HUDEP-2 (cell line): ENCODE data around the gene ECHS1.
"Not testable (repeated sequence)": the region's sequence is repeated elsewhere in the genome, so short reads cannot be mapped to it uniquely, and the experiment has no call there.

Source experiments
- DNase-seq, 76 experiments: peaks; one replicate each; lab custom pipeline; 2025; ENCODE audit not compliant: unreplicated experiment in 76 of 76; lab: John Stamatoyannopoulos, UW

Gene ECHS1

GRCh38 chr10:133327651-133328357 is 45.4 kb downstream of the ECHS1 start:
- peak in 3 of 76 experiments; percentile 11 to 41 (median 12) for DNase-seq

- no peak for DNase-seq
Measured at GRCh38 chr10:133326745-133327650, 46.2 kb downstream of the ECHS1 start.

GRCh38 chr10:133326223-133326551 is 47.0 kb downstream of the ECHS1 start:
- no peak for DNase-seq

GRCh38 chr10:133325440-133326222 is 47.5 kb downstream of the ECHS1 start:
- DNase-seq = no peak

GRCh38 chr10:133324857-133325260 is 48.3 kb downstream of the ECHS1 start:
- no peak for DNase-seq

- DNase-seq = peak in 62 of 76 experiments; percentile 8 to 81 (median 59)
Measured at GRCh38 chr10:133324198-133324792, 48.9 kb downstream of the ECHS1 start.

GRCh38 chr10:133322064-133322709 is 51.0 kb downstream of the ECHS1 start:
- DNase-seq = not testable (repeated sequence)

GRCh38 chr10:133320852-133321422 is 52.2 kb downstream of the ECHS1 start:
- not testable (repeated sequence) for DNase-seq

GRCh38 chr10:133318494-133319127 is 54.5 kb downstream of the ECHS1 start:
- peak in 50 of 76 experiments; percentile 3 to 76 (median 31) for DNase-seq

- DNase-seq = no peak
Measured at GRCh38 chr10:133316732-133317131, 56.4 kb downstream of the ECHS1 start.

GRCh38 chr10:133316266-133316665 is 56.9 kb downstream of the ECHS1 start:
- no peak for DNase-seq

- peak in 1 of 76 experiments; percentile 10 for DNase-seq
Measured at GRCh38 chr10:133315847-133316246, 57.3 kb downstream of the ECHS1 start.

GRCh38 chr10:133314911-133315310 is 58.2 kb downstream of the ECHS1 start:
- DNase-seq = no peak

GRCh38 chr10:133313192-133313591 is 60.0 kb downstream of the ECHS1 start:
- no peak for DNase-seq

GRCh38 chr10:133312769-133313145 is 60.4 kb downstream of the ECHS1 start:
- no peak for DNase-seq
